A673 (cell line): ENCODE data around the gene GALNT18. TPM values are rescaled to one million over a fixed set of nuclear protein-coding genes. Genes with fewer than 3 reads are reported as not detected.

Experiments used
- BruUV-seq: library from RNA; stranded (reverse); fragments of 400-500 nt; replicated peaks from 2 replicates; lab custom pipeline; 2021; lab: Mats Ljungman, UMichigan
- CTCF ChIA-PET: fragments of 300-600 bp; sonication (Branson Sonifier 250); formaldehyde crosslinking; loops from one replicate; lab custom pipeline; 2022; ENCODE audit warnings: antibody characterized with exemption; lab: Charles Lee
- POLR2A ChIA-PET: fragments of 300-600 bp; sonication (Branson Sonifier 250); formaldehyde crosslinking; loops from one replicate; lab custom pipeline; 2022; ENCODE audit warnings: antibody characterized with exemption; ENCODE audit not compliant: low non-redundant PET; lab: Charles Lee
- DNase-seq: peaks from one replicate; pipeline ENCODE4 v3.0.0-alpha.2; 2015; ENCODE audit warnings: low spot score
- H3K27ac ChIP-seq: fragments of 200-600 bp; sonication (generic); 2 replicates; pipeline ENCODE4 v1.5.1; 2016; ENCODE audit warnings: mixed run types, low read depth, mild to moderate bottlenecking, mixed read lengths, antibody characterized with exemption, low read length; ENCODE audit not compliant: poor library complexity, severe bottlenecking
- H3K27me3 ChIP-seq: fragments of 200-600 bp; sonication (generic); replicated peaks from 2 replicates; pipeline ENCODE4 v1.6.1; 2017; ENCODE audit warnings: mixed run types, low read depth, mild to moderate bottlenecking, mixed read lengths, antibody characterized with exemption, low read length; ENCODE audit not compliant: insufficient read depth, poor library complexity
- H3K36me3 ChIP-seq: fragments of 200-600 bp; sonication (generic); 2 replicates; pipeline ENCODE4 v1.6.1; 2016; ENCODE audit warnings: mixed run types, mild to moderate bottlenecking, mixed read lengths, antibody characterized with exemption, low read length; ENCODE audit not compliant: insufficient read depth, poor library complexity, severe bottlenecking
- H3K4me1 ChIP-seq: fragments of 200-600 bp; sonication (generic); 2 replicates; pipeline ENCODE4 v1.6.1; 2017; ENCODE audit warnings: mixed run types, mild to moderate bottlenecking, mixed read lengths, antibody characterized with exemption, low read length; ENCODE audit not compliant: insufficient read depth, poor library complexity, severe bottlenecking
- H3K4me3 ChIP-seq: fragments of 200-600 bp; sonication (generic); 2 replicates; pipeline ENCODE4 v1.5.1; 2016; ENCODE audit warnings: low read depth, mixed run types, mild to moderate bottlenecking, mixed read lengths, low read length; ENCODE audit not compliant: poor library complexity, severe bottlenecking
- H3K9me3 ChIP-seq: fragments of 200-600 bp; sonication (generic); 2 replicates; pipeline ENCODE4 v1.6.1; 2016; ENCODE audit warnings: mixed run types, low read depth, mild to moderate bottlenecking, mixed read lengths, antibody characterized with exemption, low read length; ENCODE audit not compliant: poor library complexity, severe bottlenecking
- EZH2 ChIP-seq: fragments of 200-600 bp; sonication (generic); IDR thresholded peaks from 2 replicates; pipeline ENCODE4 v1.6.1; 2017; ENCODE audit warnings: borderline replicate concordance, low read depth, mild to moderate bottlenecking, mixed read lengths, antibody characterized with exemption, low read length; ENCODE audit not compliant: poor library complexity, severe bottlenecking
- intact Hi-C: fragments of 100-400 bp; cut with micrococcal nuclease; formaldehyde crosslinking; loops from one replicate; pipeline ENCODE4 v1.10.0; 2022; ENCODE audit not compliant: unreplicated experiment
- total RNA-seq: library from RNA; stranded (reverse); gene quantifications from 2 replicates; pipeline ENCODE4 v1.2.3, GENCODE V29; 2021
- TF ChIP-seq, protein P1 (sequence below): fragments of 300-800, 200-600 bp; sonication (generic); conservative IDR thresholded peaks from 2 replicates; pipeline ENCODE4 v1.5.1; 2017; ENCODE audit warnings: low read depth, mild to moderate bottlenecking, antibody characterized with exemption, low read length, moderate library complexity, mixed read lengths

The GALNT18 gene
- total RNA-seq, 1 experiment from 2014 or later = 0.37 TPM

DNA sequence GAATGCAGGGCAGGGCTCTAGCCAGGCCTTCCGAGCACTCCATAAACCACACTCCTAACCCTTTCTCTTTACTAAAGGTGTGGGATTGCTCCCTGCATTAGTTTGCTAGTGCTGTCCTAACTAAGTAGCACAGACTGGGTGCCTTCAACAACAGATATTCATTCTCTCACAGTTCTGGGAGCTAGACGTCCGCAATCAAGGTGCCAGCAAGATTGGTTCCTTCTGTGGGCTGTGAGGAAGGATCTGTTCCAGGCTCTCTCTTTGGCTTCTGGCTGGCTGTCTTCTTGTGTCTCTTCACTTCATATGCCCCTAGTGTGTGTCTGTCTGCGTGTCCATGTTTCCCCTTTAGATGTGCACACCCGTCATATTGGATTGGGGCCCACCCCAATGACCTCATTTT is 59.8 kb downstream of the GALNT18 start:
- H3K9me3 ChIP-seq = no peaks in the 10 kb centered on the region
- TF ChIP-seq EZH2 = no peak
- TF ChIP-seq, protein P1, sequence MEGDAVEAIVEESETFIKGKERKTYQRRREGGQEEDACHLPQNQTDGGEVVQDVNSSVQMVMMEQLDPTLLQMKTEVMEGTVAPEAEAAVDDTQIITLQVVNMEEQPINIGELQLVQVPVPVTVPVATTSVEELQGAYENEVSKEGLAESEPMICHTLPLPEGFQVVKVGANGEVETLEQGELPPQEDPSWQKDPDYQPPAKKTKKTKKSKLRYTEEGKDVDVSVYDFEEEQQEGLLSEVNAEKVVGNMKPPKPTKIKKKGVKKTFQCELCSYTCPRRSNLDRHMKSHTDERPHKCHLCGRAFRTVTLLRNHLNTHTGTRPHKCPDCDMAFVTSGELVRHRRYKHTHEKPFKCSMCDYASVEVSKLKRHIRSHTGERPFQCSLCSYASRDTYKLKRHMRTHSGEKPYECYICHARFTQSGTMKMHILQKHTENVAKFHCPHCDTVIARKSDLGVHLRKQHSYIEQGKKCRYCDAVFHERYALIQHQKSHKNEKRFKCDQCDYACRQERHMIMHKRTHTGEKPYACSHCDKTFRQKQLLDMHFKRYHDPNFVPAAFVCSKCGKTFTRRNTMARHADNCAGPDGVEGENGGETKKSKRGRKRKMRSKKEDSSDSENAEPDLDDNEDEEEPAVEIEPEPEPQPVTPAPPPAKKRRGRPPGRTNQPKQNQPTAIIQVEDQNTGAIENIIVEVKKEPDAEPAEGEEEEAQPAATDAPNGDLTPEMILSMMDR = no peak
- ChIA-PET POLR2A (no interaction called here), CTCF (no interaction called here)
- BruUV-seq = no TSS peak
- intact Hi-C loops = no loop called here
- H3K36me3 ChIP-seq = no peaks in the 10 kb centered on the region
- H3K4me1 ChIP-seq = no peaks in the 10 kb centered on the region
- no peaks in the 10 kb centered on the region for H3K27me3 ChIP-seq
- H3K4me3 ChIP-seq = no peak overlapping the region
- no peak for DNase-seq
- H3K27ac ChIP-seq = no peak overlapping the region

DNA sequence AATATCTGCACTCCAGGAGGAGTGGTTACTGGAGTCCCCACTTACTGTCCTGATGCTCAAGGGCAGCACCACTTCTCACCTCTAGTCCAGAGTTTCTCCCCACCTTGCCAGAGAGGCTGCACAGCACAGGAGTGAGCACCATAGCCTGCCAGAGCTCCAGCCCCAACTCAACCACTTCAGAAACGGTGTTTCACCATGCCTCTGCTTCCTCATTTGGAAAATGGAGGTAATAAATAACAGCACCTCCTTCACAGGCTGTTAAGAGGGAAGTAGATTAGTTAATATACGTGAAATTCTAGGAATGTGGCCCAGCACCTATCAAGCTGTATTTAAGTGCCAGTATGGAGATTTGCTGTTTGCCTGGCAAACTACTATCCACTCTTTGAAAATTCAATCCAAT is 63.0 kb downstream of the GALNT18 start:
- TF ChIP-seq, protein P1 = no peak
- TF ChIP-seq EZH2 = no peak
- Histone ChIP-seq H3K27ac (no peak overlapping the region), H3K36me3 (no peaks in the 10 kb centered on the region), H3K4me1 (no peaks in the 10 kb centered on the region), H3K27me3 (no peaks in the 10 kb centered on the region), H3K9me3 (no peaks in the 10 kb centered on the region), H3K4me3 (no peak overlapping the region)
- intact Hi-C loops = no loop called here
- no peak for DNase-seq
- CTCF ChIA-PET = no interaction called here
- no TSS peak for BruUV-seq
- POLR2A ChIA-PET = no interaction called here

DNA sequence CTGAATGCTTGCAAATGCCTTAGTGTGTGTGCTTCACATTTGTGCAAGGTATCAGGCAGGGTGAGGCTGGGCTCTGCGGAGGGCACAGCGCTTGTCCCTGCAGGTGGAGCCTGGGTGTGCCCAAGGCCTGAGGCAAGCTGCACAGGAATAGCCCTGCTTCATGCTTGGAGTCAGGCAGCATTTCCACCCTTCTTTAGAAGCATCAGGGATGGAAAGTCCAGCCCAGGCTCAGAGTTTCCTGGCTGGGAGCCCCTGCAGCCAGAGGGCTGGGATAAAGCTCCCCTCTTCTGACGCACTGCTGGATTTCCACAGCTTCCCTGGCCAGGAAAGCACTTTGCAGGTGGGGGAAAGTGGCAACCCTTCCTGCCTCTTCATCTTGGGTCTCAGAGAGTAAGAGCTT is 63.4 kb downstream of the GALNT18 start:
- TF ChIP-seq EZH2 = no peak
- TF ChIP-seq, protein P1 = no peak
- no peaks in the 10 kb centered on the region for H3K36me3 ChIP-seq
- no peak overlapping the region for H3K27ac ChIP-seq
- intact Hi-C loops = no loop called here
- H3K27me3 ChIP-seq = no peaks in the 10 kb centered on the region
- no peak for DNase-seq
- ChIA-PET CTCF (no interaction called here), POLR2A (no interaction called here)
- H3K4me1 ChIP-seq = no peaks in the 10 kb centered on the region
- BruUV-seq = no TSS peak
- no peaks in the 10 kb centered on the region for H3K9me3 ChIP-seq
- no peak overlapping the region for H3K4me3 ChIP-seq
